Neural progenitor cell (in vitro differentiated cells): ENCODE measurements around the gene RCC2. TPM values are rescaled to one million over a fixed set of nuclear protein-coding genes. Genes with fewer than 3 reads are reported as not detected.

ENCODE experiments used
- DNase-seq: peaks from one replicate; pipeline ENCODE4 v3.0.0-alpha.2; 2016; ENCODE audit warnings: low spot score
- H2AFZ ChIP-seq: fragments of 200-600 bp; sonication (generic); replicated peaks from 2 replicates; pipeline ENCODE4 v1.6.1; 2016; ENCODE audit warnings: antibody characterized with exemption
- H3F3A ChIP-seq: fragments of 200-600 bp; sonication (generic); 2 replicates; pipeline ENCODE4 v1.6.1; 2016; ENCODE audit warnings: antibody characterized with exemption, low read depth
- H3K27ac ChIP-seq: fragments of 200-600 bp; sonication (generic); 2 replicates; pipeline ENCODE4 v1.5.1; 2016; ENCODE audit warnings: mild to moderate bottlenecking
- H3K27me3 ChIP-seq: fragments of 200-600 bp; sonication (generic); 2 replicates; pipeline ENCODE4 v1.6.1; 2016; ENCODE audit warnings: mild to moderate bottlenecking, moderate library complexity
- H3K36me3 ChIP-seq: fragments of 200-600 bp; sonication (generic); 2 replicates; pipeline ENCODE4 v1.5.1; 2016
- H3K4me1 ChIP-seq: fragments of 200-600 bp; sonication (generic); 2 replicates; pipeline ENCODE4 v1.6.1; 2016; ENCODE audit warnings: mixed run types
- H3K4me2 ChIP-seq: fragments of 200-600 bp; sonication (generic); 2 replicates; pipeline ENCODE4 v1.6.1; 2016
- H3K4me3 ChIP-seq: fragments of 200-600 bp; sonication (generic); 2 replicates; pipeline ENCODE4 v1.5.1; 2016
- H3K79me2 ChIP-seq: fragments of 200-600 bp; sonication (generic); 2 replicates; pipeline ENCODE4 v1.6.1; 2016; ENCODE audit warnings: low read depth
- H3K9ac ChIP-seq: fragments of 200-600 bp; sonication (generic); 2 replicates; pipeline ENCODE4 v1.6.1; 2016
- H3K9me3 ChIP-seq: fragments of 200-600 bp; sonication (generic); 2 replicates; pipeline ENCODE4 v1.5.1; 2016; ENCODE audit warnings: low read depth
- H4K20me1 ChIP-seq: fragments of 200-600 bp; sonication (generic); 2 replicates; pipeline ENCODE4 v1.6.1; 2016; ENCODE audit warnings: low read depth
- H3K27ac Mint-ChIP-seq: 3 replicates; pipeline ENCODE4 v1.8.0; 2021; ENCODE audit warnings: mixed read lengths
- H3K27me3 Mint-ChIP-seq: 2 replicates; pipeline ENCODE4 v1.8.0; 2022; ENCODE audit warnings: low read depth, mild to moderate bottlenecking, inconsistent platforms, moderate library complexity, mixed read lengths; ENCODE audit not compliant: insufficient read depth
- H3K36me3 Mint-ChIP-seq: 3 replicates; pipeline ENCODE4 v1.8.0; 2021; ENCODE audit warnings: mixed read lengths
- H3K4me1 Mint-ChIP-seq: 3 replicates; pipeline ENCODE4 v1.8.0; 2021; ENCODE audit warnings: mixed read lengths
- H3K4me3 Mint-ChIP-seq: 3 replicates; pipeline ENCODE4 v1.8.0; 2021; ENCODE audit warnings: mild to moderate bottlenecking, moderate library complexity, mixed read lengths
- H3K9me3 Mint-ChIP-seq: 3 replicates; pipeline ENCODE4 v1.8.0; 2020; ENCODE audit warnings: mixed read lengths
- CTCF ChIP-seq: fragments of 200-600 bp; sonication (generic); IDR thresholded peaks from 2 replicates; pipeline ENCODE4 v1.5.1; 2017; ENCODE audit warnings: antibody characterized with exemption, mild to moderate bottlenecking
- EZH2 ChIP-seq: fragments of 200-600 bp; sonication (generic); IDR thresholded peaks from 2 replicates; pipeline ENCODE4 v1.6.1; 2017; ENCODE audit warnings: antibody characterized with exemption, mild to moderate bottlenecking, moderate library complexity
- EZH2phosphoT487 ChIP-seq: fragments of 200-600 bp; sonication (generic); IDR thresholded peaks from 2 replicates; pipeline ENCODE4 v1.6.1; 2017; ENCODE audit warnings: antibody characterized with exemption
- total RNA-seq: library from RNA; depleted of rRNA; stranded (reverse); fragments of >200 nt; gene quantifications from 2 replicates; pipeline ENCODE4 v1.2.3, GENCODE V29; 2015; ENCODE audit warnings: low replicate concordance

RCC2 gene
- total RNA-seq, 1 donor from 2014 or later = 126 TPM

GRCh38 chr1:17451731-17452130 lies 12.3 kb upstream of the RCC2 start:
- Mint-ChIP-seq H3K27me3 (peaks cover 11% of the 10 kb centered on the region), H3K4me3 (no peak overlapping the region), H3K4me1 (no peaks in the 10 kb centered on the region), H3K27ac (peak overlapping the region; percentile 93), H3K9me3 (no peaks in the 10 kb centered on the region), H3K36me3 (no peaks in the 10 kb centered on the region)
- Histone ChIP-seq H3K79me2 (no peaks in the 10 kb centered on the region), H3F3A (no peaks in the 10 kb centered on the region), H3K4me2 (no peak overlapping the region), H3K27ac (no peak overlapping the region), H3K4me3 (no peak overlapping the region), H3K27me3 (no peaks in the 10 kb centered on the region), H3K4me1 (no peaks in the 10 kb centered on the region), H2AFZ (no peak overlapping the region), H3K36me3 (no peaks in the 10 kb centered on the region), H3K9me3 (no peaks in the 10 kb centered on the region), H4K20me1 (no peaks in the 10 kb centered on the region), H3K9ac (no peak overlapping the region)
- TF ChIP-seq EZH2phosphoT487 (no peak), CTCF (no peak), EZH2 (no peak)
- DNase-seq = no peak

GRCh38 chr1:17447501-17447992 lies 8.1 kb upstream of the RCC2 start:
- H3K4me3 ChIP-seq = no peak overlapping the region
- TF ChIP-seq EZH2phosphoT487 (no peak), CTCF (no peak), EZH2 (no peak)
- no peaks in the 10 kb centered on the region for H3K36me3 ChIP-seq
- Mint-ChIP-seq H3K27ac (no peak overlapping the region), H3K27me3 (peaks cover 11% of the 10 kb centered on the region), H3K9me3 (no peaks in the 10 kb centered on the region), H3K4me3 (no peak overlapping the region), H3K36me3 (no peaks in the 10 kb centered on the region), H3K4me1 (no peaks in the 10 kb centered on the region)
- H3K79me2 ChIP-seq = no peaks in the 10 kb centered on the region
- no peaks in the 10 kb centered on the region for H3F3A ChIP-seq
- no peak overlapping the region for H3K27ac ChIP-seq
- H3K27me3 ChIP-seq = peaks cover under 1% of the 10 kb centered on the region
- H3K9ac ChIP-seq = no peak overlapping the region
- no peak overlapping the region for H2AFZ ChIP-seq
- H3K9me3 ChIP-seq = no peaks in the 10 kb centered on the region
- no peak for DNase-seq
- H4K20me1 ChIP-seq = no peaks in the 10 kb centered on the region
- no peak overlapping the region for H3K4me2 ChIP-seq
- H3K4me1 ChIP-seq = no peaks in the 10 kb centered on the region

GRCh38 chr1:17442841-17443240 lies 3.4 kb upstream of the RCC2 start:
- Mint-ChIP-seq H3K27ac (no peak overlapping the region), H3K4me3 (no peak overlapping the region)

GRCh38 chr1:17441993-17442357 lies 2.5 kb upstream of the RCC2 start:
- Mint-ChIP-seq H3K4me1 (peaks cover 17% of the 10 kb centered on the region), H3K9me3 (no peaks in the 10 kb centered on the region), H3K4me3 (no peak overlapping the region), H3K36me3 (no peaks in the 10 kb centered on the region), H3K27ac (no peak overlapping the region), H3K27me3 (peaks cover 21% of the 10 kb centered on the region)
- Histone ChIP-seq H2AFZ (no peak overlapping the region), H3K4me3 (no peak overlapping the region), H3K79me2 (peaks cover 21% of the 10 kb centered on the region), H3K4me2 (peak overlapping the region; percentile 99), H3K4me1 (peaks cover 20% of the 10 kb centered on the region), H3K36me3 (no peaks in the 10 kb centered on the region), H3K9me3 (no peaks in the 10 kb centered on the region), H3K27me3 (peaks cover 30% of the 10 kb centered on the region), H3K27ac (no peak overlapping the region), H4K20me1 (peaks cover 3% of the 10 kb centered on the region), H3K9ac (no peak overlapping the region), H3F3A (peaks cover 32% of the 10 kb centered on the region)
- TF ChIP-seq EZH2 (no peak), CTCF (no peak), EZH2phosphoT487 (no peak)
- DNase-seq = no peak

More at GRCh38 chr1:17442841-17443240, 3.4 kb upstream of the RCC2 start:
- Histone ChIP-seq H3K36me3 (no peaks in the 10 kb centered on the region), H3K27me3 (peaks cover 30% of the 10 kb centered on the region), H3F3A (peaks cover 28% of the 10 kb centered on the region), H3K79me2 (peaks cover 16% of the 10 kb centered on the region), H3K4me3 (no peak overlapping the region), H3K9me3 (no peaks in the 10 kb centered on the region), H3K9ac (no peak overlapping the region), H3K4me2 (no peak overlapping the region), H3K27ac (no peak overlapping the region), H4K20me1 (no peaks in the 10 kb centered on the region), H3K4me1 (peaks cover 18% of the 10 kb centered on the region), H2AFZ (no peak overlapping the region)
- peaks cover 16% of the 10 kb centered on the region for H3K27me3 Mint-ChIP-seq
- DNase-seq = no peak
- TF ChIP-seq EZH2phosphoT487 = no peak
- H3K9me3 Mint-ChIP-seq = no peaks in the 10 kb centered on the region
- H3K36me3 Mint-ChIP-seq = no peaks in the 10 kb centered on the region
- peaks cover 16% of the 10 kb centered on the region for H3K4me1 Mint-ChIP-seq
